Activated naive CD8-positive, alpha-beta T cell treated with anti-CD3 and anti-CD28 coated beads, Interleukin-2, amount 10 ng/mL, durations not matched to agents 7 days and 5 days (primary cell): ENCODE measurements around the gene EFCAB3. TPM values are rescaled to one million over a fixed set of nuclear protein-coding genes. Genes with fewer than 3 reads are reported as not detected.
"Not testable (repeated sequence)": the region's sequence is repeated elsewhere in the genome, so short reads cannot be mapped to it uniquely, and the experiment has no call there.

Experiments used
- ATAC-seq: fragments of 150-1000 bp; cut with Tn5 transposase; one replicate; pipeline ENCODE4 v1.10.0; 2021; ENCODE audit warnings: low read depth, moderate library complexity
- POLR2A ChIA-PET: fragments of 350-600 bp; sonication (Branson Sonifier 250); formaldehyde crosslinking; loops from one replicate; lab custom pipeline; 2021; ENCODE audit warnings: antibody characterized with exemption; lab: Charles Lee
- DNase-seq: peaks from one replicate; pipeline ENCODE4 v3.0.0; 2021
- H3K27ac Mint-ChIP-seq: one replicate; pipeline ENCODE4 v1.8.0; 2022; ENCODE audit warnings: mild to moderate bottlenecking, mixed read lengths
- H3K27me3 Mint-ChIP-seq: one replicate; pipeline ENCODE4 v1.8.0; 2022; ENCODE audit warnings: mild to moderate bottlenecking, moderate library complexity, mixed read lengths
- H3K36me3 Mint-ChIP-seq: one replicate; pipeline ENCODE4 v1.8.0; 2021; ENCODE audit warnings: mild to moderate bottlenecking, mixed read lengths
- H3K4me1 Mint-ChIP-seq: one replicate; pipeline ENCODE4 v1.8.0; 2021; ENCODE audit warnings: mixed read lengths
- H3K4me3 Mint-ChIP-seq: one replicate; pipeline ENCODE4 v1.8.0; 2022; ENCODE audit warnings: mild to moderate bottlenecking, moderate library complexity, mixed read lengths
- H3K9me3 Mint-ChIP-seq: one replicate; pipeline ENCODE4 v1.8.0; 2021; ENCODE audit warnings: mixed read lengths
- total RNA-seq, 2 experiments: library from RNA; stranded (reverse); gene quantifications; one replicate each; pipeline ENCODE4 v1.2.3, GENCODE V29; 2021

EFCAB3 gene
- total RNA-seq, 2 experiments from 2014 or later: not detected

DNA sequence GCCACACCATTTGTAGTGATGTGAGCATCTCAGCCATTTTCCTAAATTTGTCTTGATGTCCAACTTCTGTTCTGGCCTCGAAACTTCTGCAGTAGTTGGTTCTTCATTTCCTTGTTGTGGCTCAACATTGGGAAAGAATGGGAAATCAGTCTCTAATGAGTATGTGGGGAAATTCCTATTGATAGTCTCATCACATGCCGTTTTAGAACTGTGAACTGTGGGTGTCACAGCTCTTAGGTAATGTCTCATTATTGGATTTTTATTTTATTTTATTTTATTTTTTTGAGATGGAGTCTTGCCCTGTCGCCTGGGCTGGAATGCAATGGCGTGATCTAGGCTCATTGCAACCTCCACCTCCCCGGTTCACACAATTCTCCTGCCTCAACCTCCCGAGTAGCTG, 60.8 kb downstream of the EFCAB3 start:
- H3K27me3 Mint-ChIP-seq, H3K9me3 Mint-ChIP-seq, DNase-seq, ATAC-seq, H3K4me1 Mint-ChIP-seq, H3K27ac Mint-ChIP-seq, POLR2A ChIA-PET, H3K4me3 Mint-ChIP-seq: not testable (repeated sequence)
- H3K36me3 Mint-ChIP-seq: peaks cover 12% of the 10 kb centered on the region

DNA sequence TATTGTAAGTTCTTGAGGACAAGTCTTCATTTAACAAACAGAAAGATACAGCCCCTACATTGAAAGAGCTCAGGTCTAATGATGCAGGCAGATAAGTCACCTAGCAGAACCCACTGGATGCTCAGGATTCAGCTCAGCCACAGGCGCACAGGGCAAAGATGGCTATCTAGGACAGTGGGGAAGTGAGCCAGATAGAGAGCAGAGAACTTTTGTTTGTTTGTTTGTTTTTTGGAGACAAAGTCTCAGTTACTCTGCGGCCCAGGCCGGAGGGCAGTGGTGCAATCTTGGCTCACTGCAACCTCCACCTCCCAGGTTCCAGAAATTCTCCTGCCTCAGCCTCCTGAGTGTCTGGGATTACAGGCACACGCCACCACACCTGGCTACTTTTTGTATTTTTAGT, 63.7 kb downstream of the EFCAB3 start:
- DNase-seq (no peak), ATAC-seq (no peak)
- Mint-ChIP-seq H3K27ac (no peak overlapping the region), H3K36me3 (peaks cover 9% of the 10 kb centered on the region), H3K27me3 (no peaks in the 10 kb centered on the region), H3K4me3 (no peak overlapping the region), H3K4me1 (no peaks in the 10 kb centered on the region), H3K9me3 (no peaks in the 10 kb centered on the region)
- POLR2A ChIA-PET: no interaction called here

DNA sequence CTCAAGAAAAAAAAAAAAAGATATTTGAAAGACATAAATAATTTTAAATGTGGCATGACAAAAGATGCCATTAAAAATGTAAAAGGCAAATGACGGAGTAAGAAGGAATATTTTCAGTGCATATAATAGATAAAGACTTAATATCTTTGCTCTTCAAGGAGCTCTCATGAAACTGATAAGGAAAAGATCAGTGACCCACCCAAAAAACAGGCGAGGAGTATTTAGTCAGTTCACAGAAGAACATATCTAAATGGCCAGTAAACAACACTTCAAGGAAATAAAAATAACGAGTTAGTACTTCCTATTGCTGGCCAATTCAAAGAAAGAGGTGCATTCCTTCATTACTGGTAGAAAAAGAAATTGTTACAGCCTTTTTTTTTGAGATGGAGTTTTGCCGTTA, 65.4 kb downstream of the EFCAB3 start:
- H3K9me3 Mint-ChIP-seq, H3K4me3 Mint-ChIP-seq, ATAC-seq, POLR2A ChIA-PET, H3K36me3 Mint-ChIP-seq, H3K27ac Mint-ChIP-seq, DNase-seq, H3K27me3 Mint-ChIP-seq, H3K4me1 Mint-ChIP-seq: not testable (repeated sequence)

DNA sequence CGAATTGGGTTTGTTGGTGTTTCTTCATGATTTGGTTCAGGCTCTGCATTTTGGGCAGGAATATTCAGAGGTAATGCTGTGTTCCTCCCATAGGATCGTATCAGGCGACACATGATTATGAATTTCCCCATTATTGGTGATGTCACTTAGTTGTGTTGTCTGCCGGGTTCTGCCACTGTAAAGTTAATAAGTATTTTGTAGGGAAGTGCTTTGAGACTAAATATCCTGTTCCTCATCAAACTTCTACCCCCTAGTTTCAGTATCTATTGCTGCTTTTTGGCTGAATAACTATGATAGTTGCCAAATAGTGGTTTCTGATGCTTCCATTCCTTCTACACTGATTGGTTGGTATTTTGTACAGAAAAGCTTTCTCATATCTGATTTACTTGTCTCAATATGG, 71.8 kb downstream of the EFCAB3 start:
- H3K27me3 Mint-ChIP-seq: not testable (repeated sequence)

DNA sequence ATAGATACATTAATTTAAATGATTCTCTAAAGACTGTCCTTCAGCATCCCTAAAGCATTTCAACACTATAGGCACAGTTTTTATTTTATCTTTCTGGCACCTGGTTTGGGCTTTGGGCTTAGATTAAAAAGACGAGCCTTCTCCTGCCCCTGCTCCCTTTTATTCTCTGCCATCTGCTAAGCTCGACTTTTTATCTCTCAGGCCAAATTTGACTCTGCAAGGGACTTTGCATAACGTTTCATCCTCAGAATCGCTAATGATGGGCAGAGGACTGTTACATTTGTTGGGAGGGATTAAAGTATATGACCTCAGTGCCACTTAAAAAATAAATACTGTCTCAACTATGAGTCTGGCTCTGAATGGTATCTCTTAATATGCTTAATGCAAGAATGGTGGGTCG, 72.7 kb downstream of the EFCAB3 start:
- H3K27ac Mint-ChIP-seq, H3K4me3 Mint-ChIP-seq, H3K27me3 Mint-ChIP-seq, H3K9me3 Mint-ChIP-seq, DNase-seq, POLR2A ChIA-PET, H3K4me1 Mint-ChIP-seq, H3K36me3 Mint-ChIP-seq, ATAC-seq: not testable (repeated sequence)

More for the DNA sequence above, 71.8 kb downstream of the EFCAB3 start:
- H3K27ac Mint-ChIP-seq, H3K4me1 Mint-ChIP-seq, H3K9me3 Mint-ChIP-seq, POLR2A ChIA-PET, DNase-seq, H3K36me3 Mint-ChIP-seq, H3K4me3 Mint-ChIP-seq, ATAC-seq: not testable (repeated sequence)

DNA sequence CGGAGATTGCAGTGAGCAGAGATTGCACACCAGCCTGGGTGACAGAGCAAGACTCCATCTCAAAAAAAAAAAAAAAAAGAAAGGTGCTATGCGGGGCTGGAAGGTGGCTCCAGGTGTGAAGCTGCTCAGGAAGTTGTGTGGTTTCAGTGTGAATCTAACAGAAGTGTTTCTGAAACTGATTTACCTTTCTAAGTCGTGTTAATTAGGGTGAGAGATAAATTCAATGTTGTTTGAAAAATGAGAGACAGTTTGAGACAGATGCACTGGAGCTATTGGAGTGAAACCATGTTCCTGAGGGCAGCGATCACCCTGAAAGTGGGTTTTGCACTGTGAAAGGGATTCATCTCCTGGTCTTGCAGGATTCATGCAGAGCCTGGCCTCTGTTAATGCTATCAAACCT, 73.3 kb downstream of the EFCAB3 start:
- H3K27ac Mint-ChIP-seq, POLR2A ChIA-PET, DNase-seq, H3K36me3 Mint-ChIP-seq, ATAC-seq, H3K27me3 Mint-ChIP-seq, H3K9me3 Mint-ChIP-seq, H3K4me1 Mint-ChIP-seq, H3K4me3 Mint-ChIP-seq: not testable (repeated sequence)

DNA sequence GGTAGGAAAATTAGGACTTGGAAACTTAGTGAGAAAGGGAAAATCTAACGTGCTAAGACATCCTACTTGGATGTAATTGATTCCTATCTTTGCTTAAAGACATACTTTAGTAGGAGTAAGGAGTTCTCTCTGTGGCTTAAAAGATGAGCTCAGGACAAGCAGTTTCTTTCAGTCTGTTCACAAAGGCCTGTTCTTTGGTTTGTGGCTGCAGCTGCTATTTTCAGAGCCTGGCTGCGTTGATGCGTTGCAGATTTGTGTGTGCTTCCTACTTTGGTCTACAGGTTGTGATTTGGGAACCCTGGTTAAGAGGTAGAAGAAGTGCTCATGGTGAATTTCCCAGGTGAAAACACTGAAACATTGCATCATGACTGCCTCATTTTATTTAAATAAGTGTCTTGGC, 73.8 kb downstream of the EFCAB3 start:
- DNase-seq, H3K27me3 Mint-ChIP-seq, H3K27ac Mint-ChIP-seq, ATAC-seq, H3K36me3 Mint-ChIP-seq, POLR2A ChIA-PET, H3K4me1 Mint-ChIP-seq, H3K4me3 Mint-ChIP-seq, H3K9me3 Mint-ChIP-seq: not testable (repeated sequence)

DNA sequence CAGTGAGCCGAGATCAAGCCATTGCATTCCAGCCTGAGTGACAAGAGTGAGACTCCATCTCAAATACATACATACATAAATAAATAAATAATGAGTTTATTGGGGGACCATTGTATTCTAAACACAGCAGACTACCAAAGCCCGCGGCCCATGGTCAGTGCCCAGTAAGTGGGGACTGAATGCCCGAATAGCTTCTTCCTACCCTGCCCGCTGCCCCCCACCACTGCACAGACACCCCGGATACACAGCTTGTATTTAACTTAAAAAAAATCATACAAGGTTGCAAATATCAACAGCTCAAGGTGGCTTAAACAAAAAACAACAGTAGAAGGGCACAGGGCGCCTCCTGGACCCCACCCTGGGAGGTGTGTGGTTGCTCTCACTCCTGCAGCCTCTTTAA, 75.7 kb downstream of the EFCAB3 start:
- Mint-ChIP-seq H3K4me3 (no peak overlapping the region), H3K27me3 (no peaks in the 10 kb centered on the region), H3K27ac (no peak overlapping the region), H3K36me3 (peaks cover 3% of the 10 kb centered on the region), H3K9me3 (no peaks in the 10 kb centered on the region), H3K4me1 (peaks cover 8% of the 10 kb centered on the region)
- POLR2A ChIA-PET: no interaction called here
- DNase-seq (no peak), ATAC-seq (no peak)

DNA sequence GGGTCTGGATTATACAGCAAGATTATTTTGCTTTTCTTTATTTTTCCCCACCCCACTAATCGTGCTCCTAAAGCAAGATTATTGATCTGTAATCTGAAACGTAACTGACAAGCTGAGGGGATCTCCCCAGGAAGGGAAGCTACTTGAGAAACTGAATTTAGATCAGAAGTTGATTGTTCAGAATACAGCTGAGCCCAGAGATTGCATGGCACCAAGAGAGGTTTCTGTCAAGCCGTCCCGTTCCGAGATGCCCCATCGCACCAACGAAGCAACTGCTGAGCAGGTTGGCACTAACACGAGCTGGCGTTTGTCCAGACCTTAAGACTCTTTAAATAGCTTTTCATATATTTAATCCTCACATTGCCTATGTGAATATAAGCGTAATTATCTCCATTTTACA, 78.1 kb downstream of the EFCAB3 start:
- POLR2A ChIA-PET, H3K27me3 Mint-ChIP-seq, ATAC-seq, DNase-seq, H3K4me3 Mint-ChIP-seq, H3K4me1 Mint-ChIP-seq, H3K9me3 Mint-ChIP-seq, H3K27ac Mint-ChIP-seq, H3K36me3 Mint-ChIP-seq: not testable (repeated sequence)

DNA sequence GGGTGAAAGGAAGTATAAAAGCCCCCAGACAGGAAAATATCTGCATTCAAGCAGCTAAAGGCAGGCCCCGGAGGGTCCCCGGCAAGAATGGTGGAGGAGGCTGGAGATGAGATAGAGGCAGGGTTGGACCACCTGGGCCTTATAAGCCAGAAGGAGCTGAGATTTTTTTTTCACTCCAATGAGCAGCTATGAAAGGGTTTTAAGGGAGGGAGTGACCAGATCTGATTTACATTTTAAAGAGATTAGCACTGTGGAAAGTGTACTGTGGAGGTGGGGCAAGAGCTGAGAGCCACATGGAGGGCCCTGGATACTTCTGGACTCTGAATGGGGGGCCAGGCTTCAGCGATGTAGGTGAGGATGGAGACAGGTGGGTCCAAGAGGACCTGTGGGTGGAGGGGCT, 84.1 kb downstream of the EFCAB3 start:
- H3K4me1 Mint-ChIP-seq, H3K4me3 Mint-ChIP-seq, H3K27ac Mint-ChIP-seq, ATAC-seq, DNase-seq, H3K27me3 Mint-ChIP-seq, H3K9me3 Mint-ChIP-seq, H3K36me3 Mint-ChIP-seq, POLR2A ChIA-PET: not testable (repeated sequence)

DNA sequence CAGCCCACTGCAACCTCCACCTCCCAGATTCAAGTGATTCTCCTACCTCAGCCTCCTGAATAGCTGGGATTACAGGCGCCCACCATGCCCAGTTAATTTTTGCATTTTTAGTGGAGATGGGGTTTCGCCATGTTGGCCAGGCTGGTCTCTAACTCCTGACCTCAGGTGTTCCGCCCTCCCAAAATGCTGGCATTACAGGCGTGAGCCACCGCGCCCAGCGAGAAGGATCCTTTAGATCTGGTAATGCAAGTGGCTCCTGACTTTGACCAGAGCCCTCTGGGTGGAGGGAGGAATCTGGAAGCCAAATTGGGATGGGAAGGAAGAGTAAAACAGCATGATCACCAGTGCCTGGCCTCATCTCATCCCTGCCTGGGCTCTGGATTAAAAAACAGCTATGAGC, 84.9 kb downstream of the EFCAB3 start:
- H3K4me3 Mint-ChIP-seq, H3K27ac Mint-ChIP-seq, H3K4me1 Mint-ChIP-seq, DNase-seq, POLR2A ChIA-PET, H3K9me3 Mint-ChIP-seq, ATAC-seq, H3K27me3 Mint-ChIP-seq, H3K36me3 Mint-ChIP-seq: not testable (repeated sequence)

Other genes with a start within 250 kb of the EFCAB3 start
- gene METTL2A, start 43.3 kb downstream of the EFCAB3 start, total RNA-seq: 10 to 100 TPM; 17.7 to 17.8 TPM
- 10 to 100 TPM; 47.1 to 59.3 TPM for gene TLK2, start 98.3 kb downstream of the EFCAB3 start, total RNA-seq
- 1 to 10 TPM; 1.6 to 2.4 TPM for gene MRC2, start 247.1 kb downstream of the EFCAB3 start, total RNA-seq